GM12864 (cell line): ENCODE results near the gene DNAJA4.
A peak's percentile ranks its signal among the peaks of the same experiment; 100 is the strongest.

Source experiments
- DNase-seq: peaks from one replicate; pipeline ENCODE4 v3.0.0-alpha.2; 2011; ENCODE audit warnings: low read depth
- H3K4me3 ChIP-seq: 2 replicates; pipeline ENCODE4 v1.5.1; 2011; ENCODE audit warnings: mild to moderate bottlenecking, low read depth, low read length, control low read depth
- TF ChIP-seq, protein P1 (sequence below): IDR thresholded peaks from 2 replicates; pipeline ENCODE4 v1.5.1; 2011; ENCODE audit warnings: low read depth, mild to moderate bottlenecking, moderate library complexity, low read length, control low read depth, inconsistent platforms; ENCODE audit errors: missing control alignments

DNAJA4 gene

GRCh38 chr15:78225783-78226541 lies 38.4 kb upstream of the DNAJA4 start:
- TF ChIP-seq, protein P1, sequence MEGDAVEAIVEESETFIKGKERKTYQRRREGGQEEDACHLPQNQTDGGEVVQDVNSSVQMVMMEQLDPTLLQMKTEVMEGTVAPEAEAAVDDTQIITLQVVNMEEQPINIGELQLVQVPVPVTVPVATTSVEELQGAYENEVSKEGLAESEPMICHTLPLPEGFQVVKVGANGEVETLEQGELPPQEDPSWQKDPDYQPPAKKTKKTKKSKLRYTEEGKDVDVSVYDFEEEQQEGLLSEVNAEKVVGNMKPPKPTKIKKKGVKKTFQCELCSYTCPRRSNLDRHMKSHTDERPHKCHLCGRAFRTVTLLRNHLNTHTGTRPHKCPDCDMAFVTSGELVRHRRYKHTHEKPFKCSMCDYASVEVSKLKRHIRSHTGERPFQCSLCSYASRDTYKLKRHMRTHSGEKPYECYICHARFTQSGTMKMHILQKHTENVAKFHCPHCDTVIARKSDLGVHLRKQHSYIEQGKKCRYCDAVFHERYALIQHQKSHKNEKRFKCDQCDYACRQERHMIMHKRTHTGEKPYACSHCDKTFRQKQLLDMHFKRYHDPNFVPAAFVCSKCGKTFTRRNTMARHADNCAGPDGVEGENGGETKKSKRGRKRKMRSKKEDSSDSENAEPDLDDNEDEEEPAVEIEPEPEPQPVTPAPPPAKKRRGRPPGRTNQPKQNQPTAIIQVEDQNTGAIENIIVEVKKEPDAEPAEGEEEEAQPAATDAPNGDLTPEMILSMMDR, result no peak
- H3K4me3 ChIP-seq, result no peak overlapping the region
- DNase-seq, result peak; percentile 44

- no peak overlapping the region for H3K4me3 ChIP-seq
- TF ChIP-seq, protein P1, result no peak
- DNase-seq, result no peak
Observed at GRCh38 chr15:78228356-78228996, 35.9 kb upstream of the DNAJA4 start.

DNA sequence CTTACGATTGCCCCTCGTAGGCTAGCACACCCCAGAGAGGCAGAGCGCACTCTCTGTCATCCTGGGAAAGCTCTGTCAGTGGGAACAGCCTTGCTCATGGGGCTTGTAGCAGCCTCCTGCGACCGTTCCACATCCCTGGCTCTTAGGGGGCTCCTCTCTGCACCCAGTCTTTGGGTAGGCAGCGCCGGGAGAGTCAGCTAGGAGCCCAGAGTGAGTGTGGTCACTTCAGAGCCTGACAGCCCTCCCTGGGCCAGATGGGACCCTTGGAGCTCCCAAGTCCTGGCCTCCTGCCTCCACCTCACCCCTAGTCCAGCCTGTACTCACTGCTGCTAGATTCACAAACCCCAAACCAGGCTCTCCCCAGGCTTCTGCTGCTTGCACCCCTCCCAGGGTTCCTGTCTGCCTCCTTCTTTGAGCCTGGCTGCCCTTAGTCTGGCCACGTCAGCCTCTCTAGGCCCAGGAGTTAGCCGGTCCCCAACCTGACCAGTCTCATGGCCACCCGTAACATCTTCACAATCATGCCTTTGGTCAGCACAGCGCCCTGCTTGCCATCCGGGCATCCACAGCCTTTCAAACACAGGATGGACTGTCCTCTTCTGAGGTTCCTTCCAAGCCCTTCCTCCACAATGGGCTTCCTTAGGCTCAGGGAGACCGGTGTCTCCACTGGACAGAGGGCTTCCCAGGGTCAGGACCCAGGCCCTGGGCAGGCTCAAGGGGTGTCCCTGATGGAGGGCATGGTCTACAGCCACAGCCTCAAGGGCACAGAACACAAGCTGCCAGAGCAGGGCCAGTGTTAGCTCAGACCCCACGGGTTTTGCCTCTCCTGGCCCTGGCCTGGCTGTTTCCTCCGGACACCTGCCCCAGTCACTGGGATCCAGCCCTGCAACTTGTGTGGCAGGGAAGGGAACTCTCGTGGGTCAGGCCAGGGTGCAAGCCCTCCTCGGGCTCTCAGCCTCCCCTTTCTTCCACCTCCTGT lies 34.6 kb upstream of the DNAJA4 start:
- TF ChIP-seq, protein P1, result no peak
- no peak overlapping the region for H3K4me3 ChIP-seq
- DNase-seq, result no peak

GRCh38 chr15:78232951-78233350 lies 31.4 kb upstream of the DNAJA4 start:
- DNase-seq, result no peak
- H3K4me3 ChIP-seq, result no peak overlapping the region
- TF ChIP-seq, protein P1, result no peak

DNA sequence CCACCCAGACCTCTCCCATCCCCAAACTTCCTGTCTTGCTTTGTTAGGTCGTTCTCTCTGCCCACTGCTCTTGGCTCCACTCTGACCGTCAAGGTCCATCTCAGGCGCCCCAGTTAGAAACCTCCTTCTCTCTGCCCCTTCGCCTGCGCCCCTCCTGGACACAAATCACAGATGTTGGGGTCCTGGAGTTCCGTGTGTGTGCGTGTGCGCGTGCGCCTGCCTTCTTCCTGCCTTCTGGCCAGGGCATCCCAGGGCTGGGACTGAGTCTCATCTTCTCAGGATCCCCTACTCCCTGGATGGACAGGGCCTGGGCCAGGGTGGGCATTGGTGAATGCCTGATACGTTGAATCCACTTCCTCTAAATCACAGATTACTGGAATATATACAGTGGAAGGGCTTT lies 30.9 kb upstream of the DNAJA4 start:
- TF ChIP-seq, protein P1, result no peak
- H3K4me3 ChIP-seq, result no peak overlapping the region
- no peak for DNase-seq

- TF ChIP-seq, protein P1, result no peak
- no peak within 1 kb of the TSS for H3K4me3 ChIP-seq
- DNase-seq, result no peak
Observed at GRCh38 chr15:78234515-78235040, 29.8 kb upstream of the DNAJA4 start, which contains the start of gene ACSBG1. ACSBG1 (minus strand) TSS chr15:78234565; CDS start chr15:78234501, 64 bp downstream.
